A549 treated with AZD9567 at 1 μM for 4 hours (cell line): ENCODE data around the gene CHRNB4. TPM values are rescaled to one million over a fixed set of nuclear protein-coding genes. Genes with fewer than 3 reads are reported as not detected.

ENCODE experiments used
- total RNA-seq: library from RNA; stranded (reverse); fragments of 200-300 nt; extraction: Qiagen RNA extraction; gene quantifications from 5 replicates; pipeline ENCODE4 v1.2.3, GENCODE V29; 2022; ENCODE audit not compliant: insufficient read depth

CHRNB4 gene, protein sequence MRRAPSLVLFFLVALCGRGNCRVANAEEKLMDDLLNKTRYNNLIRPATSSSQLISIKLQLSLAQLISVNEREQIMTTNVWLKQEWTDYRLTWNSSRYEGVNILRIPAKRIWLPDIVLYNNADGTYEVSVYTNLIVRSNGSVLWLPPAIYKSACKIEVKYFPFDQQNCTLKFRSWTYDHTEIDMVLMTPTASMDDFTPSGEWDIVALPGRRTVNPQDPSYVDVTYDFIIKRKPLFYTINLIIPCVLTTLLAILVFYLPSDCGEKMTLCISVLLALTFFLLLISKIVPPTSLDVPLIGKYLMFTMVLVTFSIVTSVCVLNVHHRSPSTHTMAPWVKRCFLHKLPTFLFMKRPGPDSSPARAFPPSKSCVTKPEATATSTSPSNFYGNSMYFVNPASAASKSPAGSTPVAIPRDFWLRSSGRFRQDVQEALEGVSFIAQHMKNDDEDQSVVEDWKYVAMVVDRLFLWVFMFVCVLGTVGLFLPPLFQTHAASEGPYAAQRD
- 0.97 to 1.2 TPM (median 1.1 TPM) in 4 of 5 replicates, not detected in the other for total RNA-seq

DNA sequence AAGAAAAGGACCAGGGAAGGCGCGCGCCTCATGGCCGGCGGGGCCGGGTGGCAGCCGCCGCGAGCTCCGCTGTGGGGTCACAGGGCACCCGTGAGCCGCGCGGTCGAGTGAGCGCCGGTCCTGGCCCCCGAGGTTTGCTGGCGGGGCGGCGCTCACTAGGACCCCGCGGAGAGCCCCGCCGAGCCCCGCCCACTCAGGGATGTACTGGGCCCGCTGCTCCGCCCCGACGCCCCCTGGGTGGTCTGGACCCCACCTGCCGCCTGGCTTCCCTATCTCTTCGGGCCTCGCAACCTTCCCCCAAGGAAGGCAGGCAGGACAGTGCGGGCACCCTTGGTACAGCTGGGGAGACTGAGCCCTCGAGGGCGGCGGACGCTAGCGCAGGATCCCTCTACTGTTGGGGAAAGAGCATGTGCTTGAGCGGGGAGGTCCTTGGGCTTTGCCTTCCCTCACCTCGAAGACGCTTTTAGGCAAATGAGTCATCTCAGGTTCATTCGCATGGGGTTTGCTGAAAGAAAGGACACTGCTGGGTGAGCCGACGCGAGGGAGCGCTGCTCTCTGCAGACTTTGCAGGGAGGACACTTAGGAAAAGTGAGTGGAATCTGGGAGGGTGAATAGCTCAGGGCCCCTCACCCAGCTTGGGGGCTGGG is at the start of gene CHRNB4:
CHRNB4 (minus strand) TSS at position 109 of the 647 bp plus-strand sequence; CDS start at position 32, 77 bp downstream.

DNA sequence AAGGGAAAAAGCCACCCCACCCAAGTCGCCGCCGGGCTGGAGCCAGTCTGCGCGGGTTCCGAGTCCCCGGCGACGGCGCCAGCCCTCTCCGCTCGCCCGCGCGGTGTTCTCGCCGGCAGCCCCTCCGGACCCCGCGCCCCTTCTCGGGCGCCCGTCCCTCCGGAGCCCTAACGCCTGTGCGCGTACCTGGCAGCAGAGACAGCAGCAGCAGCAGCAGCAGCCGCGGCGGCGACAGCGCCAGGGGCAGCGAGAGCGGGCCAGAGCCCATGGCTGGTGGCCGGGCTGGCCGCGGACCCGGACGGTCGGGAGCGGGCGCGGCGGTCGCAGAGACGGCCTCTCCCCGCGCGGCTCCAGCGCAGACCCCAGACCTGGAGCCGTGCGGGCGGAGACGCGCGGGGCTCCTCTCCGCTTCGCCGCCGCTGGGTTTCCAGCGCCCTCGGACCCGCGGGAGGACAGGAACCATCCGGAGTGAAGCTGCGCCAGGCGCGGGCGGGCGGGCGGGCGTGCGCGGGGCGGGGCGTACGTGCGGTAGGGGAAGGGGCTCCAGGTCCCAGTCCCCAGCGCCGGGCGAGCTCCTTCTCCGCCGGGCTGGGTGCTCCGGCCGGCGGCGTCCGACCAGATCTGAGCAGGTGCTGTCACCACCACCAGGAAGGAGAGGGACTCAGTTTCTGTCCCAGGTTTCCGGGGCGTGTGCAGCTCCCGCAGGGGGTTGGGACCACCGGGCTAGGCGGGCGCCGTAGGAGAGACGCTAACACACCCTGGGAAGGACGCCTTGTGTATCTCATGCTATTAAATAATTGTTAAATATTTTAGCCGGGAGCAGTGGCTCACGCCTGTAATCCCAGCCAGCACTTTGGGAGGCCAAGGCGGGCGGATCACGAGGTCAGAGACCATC is 20.2 kb downstream of the CHRNB4 start, which contains the start of gene CHRNA3:
CHRNA3 (minus strand) TSS at position 470 of the 895 bp plus-strand sequence; CDS start at position 268, 202 bp downstream.

Other genes with a start within 250 kb of the CHRNB4 start
- gene IREB2, start 203.0 kb downstream of the CHRNB4 start, total RNA-seq: 34.6 to 55.8 TPM (median 47.2 TPM) in 5 replicates
- gene HYKK, start 133.6 kb downstream of the CHRNB4 start, total RNA-seq: 4.7 to 7.7 TPM (median 6.0 TPM) in 5 replicates
- 373 to 625 TPM (median 393 TPM) in 5 replicates for gene PSMA4, start 100.8 kb downstream of the CHRNB4 start, total RNA-seq
- gene CHRNA5, start 75.7 kb downstream of the CHRNB4 start, total RNA-seq: 27.8 to 38.1 TPM (median 31.9 TPM) in 5 replicates
- 0.34 to 0.46 TPM (median 0.36 TPM) in 4 of 5 replicates, not detected in the other for gene CHRNA3, start 20.2 kb downstream of the CHRNB4 start, total RNA-seq
- 6.9 to 7.9 TPM (median 7.6 TPM) in 5 replicates for gene ADAMTS7, start 170.3 kb upstream of the CHRNB4 start, total RNA-seq
- gene MORF4L1, start 231.7 kb upstream of the CHRNB4 start, total RNA-seq: 335 to 556 TPM (median 346 TPM) in 5 replicates